Tibial nerve (tissue), 4 donors: Measurements from ENCODE around the gene PRKCZ. TPM values are rescaled to one million over a fixed set of nuclear protein-coding genes. Genes with fewer than 3 reads are reported as not detected.

ENCODE experiments used
- DNase-seq, 2 donors: peaks; one replicate each; pipeline ENCODE4 v3.0.0-alpha.2; 2019; ENCODE audit warnings: low spot score in 2 of 2
- H3K27ac ChIP-seq, 4 donors: fragments of 200-600 bp; sonication (generic) in 3 of 4; one replicate each; pipeline ENCODE4 v1.5.1; 2017 to 2019; ENCODE audit warnings: mild to moderate bottlenecking in 1 of 4
- H3K27me3 ChIP-seq, 2 donors: fragments of 200-600 bp; sonication (generic) in 1 of 2; one replicate each; pipeline versions ENCODE4 v1.5.1 to v1.6.0; 2017 to 2019
- H3K36me3 ChIP-seq, 3 donors: fragments of 200-600 bp; sonication (generic); one replicate each; pipeline ENCODE4 v1.5.1; 2018 to 2019
- H3K4me1 ChIP-seq, 4 donors: fragments of 200-600 bp; sonication (generic) in 3 of 4; one replicate each; pipeline ENCODE4 v1.5.1; 2017 to 2019
- H3K4me3 ChIP-seq, 4 donors: fragments of 200-600 bp; sonication (generic) in 3 of 4; one replicate each; pipeline ENCODE4 v1.5.1; 2017 to 2019; ENCODE audit warnings: mild to moderate bottlenecking in 1 of 4, moderate library complexity in 1 of 4
- H3K9me3 ChIP-seq, 4 donors: fragments of 200-600 bp; sonication (generic) in 3 of 4; one replicate each; pipeline ENCODE4 v1.5.1; 2017 to 2019
- CTCF ChIP-seq, 5 experiments: fragments of 200-600 bp in 3 of 5; fragments of 450-650 bp in 2 of 5; sonication (generic) in 3 of 5; IDR thresholded peaks; one replicate each; pipeline ENCODE4 v1.5.1; 2016 to 2019; ENCODE audit warnings: antibody characterized with exemption in 5 of 5, mild to moderate bottlenecking in 3 of 5, moderate library complexity in 2 of 5
- EP300 ChIP-seq, 2 donors: sonication (generic); formaldehyde crosslinking; IDR thresholded peaks; one replicate each; pipeline ENCODE4 v1.6.1; 2017; ENCODE audit warnings: antibody characterized with exemption in 2 of 2, mild to moderate bottlenecking in 1 of 2
- POLR2A ChIP-seq, 2 donors: fragments of 450-650 bp; IDR thresholded peaks; one replicate each; pipeline ENCODE4 v1.6.1; 2017; ENCODE audit warnings: antibody characterized with exemption in 2 of 2, mild to moderate bottlenecking in 2 of 2, moderate library complexity in 2 of 2
- WGBS, 2 donors: methylation state at CpG; one replicate each; pipeline ENCODE4 v1.1.5; 2018; 5-methylcytosine and 5-hydroxymethylcytosine counted together
- total RNA-seq, 4 donors: library from RNA; depleted of rRNA; stranded (reverse); fragments of >200 nt; gene quantifications; one replicate each; pipeline ENCODE4 v1.1.0, GENCODE V29; 2016

The PRKCZ gene
- total RNA-seq, 4 donors from 2014 or later = 2.0 to 3.9 (median 2.8) TPM

- WGBS, 2 donors = 74 to 76% methylated on average over 14 of the region's 14 CpGs
These were observed 98.5 kb downstream of the PRKCZ start for GRCh38 chr1:2148691-2149090.

GRCh38 chr1:2150801-2151200, 100.6 kb downstream of the PRKCZ start:
- Histone ChIP-seq H3K4me3 (no peak overlapping the region), H3K36me3 (no peaks in the 10 kb centered on the region), H3K9me3 (no peaks in the 10 kb centered on the region), H3K4me1 (no peaks in the 10 kb centered on the region), H3K27ac (no peak overlapping the region), H3K27me3 (no peaks in the 10 kb centered on the region)
- no peak for TF ChIP-seq CTCF (IDR thresholded peaks at IDR 0.05)
- TF ChIP-seq EP300 (IDR thresholded peaks at IDR 0.05) = no peak
- TF ChIP-seq POLR2A (IDR thresholded peaks at IDR 0.05) = no peak
- 84% methylated on average over 19 of the region's 19 CpGs for WGBS, 2 donors
- DNase-seq = no peak

More at GRCh38 chr1:2148691-2149090, 98.5 kb downstream of the PRKCZ start:
- Histone ChIP-seq H3K27me3 (no peaks in the 10 kb centered on the region), H3K9me3 (no peaks in the 10 kb centered on the region), H3K36me3 (no peaks in the 10 kb centered on the region), H3K4me1 (no peaks in the 10 kb centered on the region), H3K4me3 (no peak overlapping the region), H3K27ac (no peak overlapping the region)
- TF ChIP-seq EP300 (IDR thresholded peaks at IDR 0.05) = peak in 1 of 2 donors; percentile 22
- TF ChIP-seq POLR2A (IDR thresholded peaks at IDR 0.05) = no peak
- no peak for DNase-seq

GRCh38 chr1:2151252-2151651, 101.0 kb downstream of the PRKCZ start:
- no peak for DNase-seq
- H3K36me3 ChIP-seq = no peaks in the 10 kb centered on the region

GRCh38 chr1:2151911-2152310, 101.7 kb downstream of the PRKCZ start:
- 86 to 90% methylated on average over 5 to 6 of the region's 6 CpGs for WGBS, 2 donors
- no peak overlapping the region for H3K4me3 ChIP-seq
- H3K9me3 ChIP-seq = no peaks in the 10 kb centered on the region
- no peaks in the 10 kb centered on the region for H3K4me1 ChIP-seq
- no peaks in the 10 kb centered on the region for H3K36me3 ChIP-seq
- no peak for DNase-seq
- no peaks in the 10 kb centered on the region for H3K27me3 ChIP-seq
- H3K27ac ChIP-seq = no peak overlapping the region
- TF ChIP-seq CTCF (IDR thresholded peaks at IDR 0.05) (no peak), POLR2A (IDR thresholded peaks at IDR 0.05) (no peak), EP300 (IDR thresholded peaks at IDR 0.05) (no peak)

More at GRCh38 chr1:2151252-2151651, 101.0 kb downstream of the PRKCZ start:
- Histone ChIP-seq H3K4me1 (no peaks in the 10 kb centered on the region), H3K27me3 (no peaks in the 10 kb centered on the region), H3K4me3 (no peak overlapping the region), H3K9me3 (no peaks in the 10 kb centered on the region), H3K27ac (no peak overlapping the region)
- TF ChIP-seq CTCF (IDR thresholded peaks at IDR 0.05) (no peak), POLR2A (IDR thresholded peaks at IDR 0.05) (no peak), EP300 (IDR thresholded peaks at IDR 0.05) (no peak)
- 54 to 59% methylated on average over 10 of the region's 10 CpGs for WGBS, 2 donors

GRCh38 chr1:2152954-2153353, 102.7 kb downstream of the PRKCZ start:
- TF ChIP-seq CTCF (IDR thresholded peaks at IDR 0.05) (no peak), POLR2A (IDR thresholded peaks at IDR 0.05) (no peak), EP300 (IDR thresholded peaks at IDR 0.05) (no peak)
- no peak for DNase-seq
- 92 to 94% methylated on average over 11 of the region's 11 CpGs for WGBS, 2 donors
- no peaks in the 10 kb centered on the region for H3K27me3 ChIP-seq
- no peaks in the 10 kb centered on the region for H3K36me3 ChIP-seq
- H3K4me3 ChIP-seq = no peak overlapping the region
- peaks cover 0 to 4% (median 0%) of the 10 kb centered on the region in 4 donors for H3K4me1 ChIP-seq
- H3K27ac ChIP-seq = no peak overlapping the region
- no peaks in the 10 kb centered on the region for H3K9me3 ChIP-seq

- no peak for TF ChIP-seq POLR2A (IDR thresholded peaks at IDR 0.05)
- no peak for TF ChIP-seq CTCF (IDR thresholded peaks at IDR 0.05)
- TF ChIP-seq EP300 (IDR thresholded peaks at IDR 0.05) = no peak
- no peak overlapping the region for H3K27ac ChIP-seq
- H3K4me3 ChIP-seq = no peak overlapping the region
- DNase-seq = no peak
- no peaks in the 10 kb centered on the region for H3K36me3 ChIP-seq
- 91 to 98% methylated on average over 19 to 21 of the region's 21 CpGs for WGBS, 2 donors
- H3K4me1 ChIP-seq = peaks cover 0 to 11% (median 0%) of the 10 kb centered on the region in 4 donors
- H3K9me3 ChIP-seq = no peaks in the 10 kb centered on the region
- H3K27me3 ChIP-seq = no peaks in the 10 kb centered on the region
These were observed 103.8 kb downstream of the PRKCZ start for GRCh38 chr1:2154022-2154421.
